Measurements from ENCODE around the gene LRRC40. TPM values are rescaled to one million over a fixed set of nuclear protein-coding genes. Genes with fewer than 3 reads are reported as not detected.

LRRC40 gene
- total RNA-seq, 1 experiment from 2014 or later, result 46.8 TPM

DNA sequence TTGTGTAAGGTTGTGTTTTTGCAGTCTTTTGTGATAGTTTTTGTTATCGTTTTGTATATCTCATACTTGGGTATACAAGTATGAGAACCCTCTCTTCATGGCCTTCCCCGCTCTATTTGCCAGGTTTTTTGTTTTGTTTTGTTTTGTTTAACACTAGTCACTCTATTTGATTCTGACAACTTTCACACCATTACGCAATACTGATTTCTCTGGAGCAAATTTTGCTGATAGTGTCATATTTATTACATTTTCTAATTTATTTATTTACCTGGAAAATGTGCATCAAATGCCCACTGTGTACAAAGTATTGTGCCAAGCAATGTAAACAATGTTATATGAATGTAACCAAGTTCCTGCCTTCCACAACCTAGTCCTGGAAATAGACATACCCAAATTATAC, 90.1 kb downstream of the LRRC40 start:
- no peak for DNase-seq (ENCODE audit: low spot score)

DNA sequence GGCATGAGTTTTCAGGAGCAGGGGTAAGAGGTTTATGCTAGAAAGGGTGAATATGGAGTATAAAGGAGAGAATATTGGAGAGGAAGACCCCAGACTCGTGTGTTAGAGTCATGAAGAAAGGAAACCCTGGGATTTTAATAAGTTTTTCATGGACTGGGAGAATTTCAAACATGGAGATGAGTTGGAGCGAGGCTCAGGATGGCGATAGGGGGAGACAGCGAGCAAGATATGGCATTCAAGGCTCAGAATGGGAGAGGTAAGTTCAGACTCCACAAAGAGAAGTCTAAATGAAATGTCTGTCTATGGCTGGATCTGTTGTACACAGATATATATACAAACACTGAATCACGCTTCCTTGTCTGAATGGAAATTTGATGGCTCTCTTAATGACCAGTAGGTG, 92.5 kb downstream of the LRRC40 start:
- no peak for DNase-seq (ENCODE audit: low spot score)

DNA sequence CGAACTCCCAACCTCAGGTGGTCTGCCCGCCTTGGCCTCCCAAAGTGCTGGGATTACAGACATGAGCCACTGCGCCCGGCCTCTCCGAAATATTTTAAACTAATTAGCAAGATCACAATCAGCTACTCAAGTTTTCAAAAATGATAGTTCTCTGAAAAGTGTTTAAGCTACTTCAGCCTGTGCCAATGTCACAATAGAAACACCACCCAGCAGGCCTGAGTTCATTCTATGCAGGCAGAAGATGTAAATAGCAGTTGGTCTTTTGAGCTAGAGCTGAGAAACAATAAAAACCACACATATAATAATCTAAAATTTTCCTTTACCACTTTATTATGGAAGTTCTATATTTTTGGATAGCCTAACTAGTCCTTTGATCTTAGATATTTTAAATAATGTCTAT, 96.1 kb downstream of the LRRC40 start:
- DNase-seq (ENCODE audit: low spot score), result no peak

DNA sequence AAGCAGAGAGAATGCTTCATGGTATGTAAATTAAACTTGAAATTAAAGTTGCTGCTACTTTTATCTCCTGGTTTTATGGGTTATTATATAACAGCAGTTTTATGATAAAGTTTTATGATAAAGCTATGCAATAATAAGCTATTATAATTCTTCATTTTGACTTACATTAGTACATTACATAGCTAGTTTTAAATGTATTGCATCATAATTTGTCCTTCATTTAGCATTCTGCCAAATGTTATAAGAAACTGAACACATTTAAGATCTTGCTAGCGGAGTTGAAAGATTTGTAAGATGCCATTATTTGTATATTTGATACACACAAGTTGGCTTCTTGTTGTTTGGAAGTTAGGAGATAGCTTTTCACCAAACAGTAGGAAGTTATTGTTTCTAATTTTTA, 101.6 kb downstream of the LRRC40 start:
- no peak for DNase-seq (ENCODE audit: low spot score)

DNA sequence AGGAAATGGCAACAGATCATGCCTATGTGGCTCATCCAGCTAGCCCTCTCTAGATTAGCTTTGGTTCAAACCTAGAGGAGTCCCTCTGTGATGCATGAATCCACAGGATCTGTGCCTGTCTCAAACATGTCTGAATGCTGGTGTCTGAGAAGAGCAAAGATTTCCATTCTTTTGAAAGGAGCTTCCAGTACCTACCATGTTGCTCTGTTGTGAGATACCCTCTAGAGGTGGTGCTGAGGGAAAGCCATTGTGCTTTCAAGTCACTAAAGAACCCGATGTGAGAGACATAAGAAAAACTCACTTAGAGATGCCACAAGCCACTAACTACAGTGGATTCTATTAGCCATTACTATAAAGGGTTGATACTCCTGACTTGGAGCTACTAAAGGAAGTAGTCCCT, 103.6 kb downstream of the LRRC40 start:
- no peak for DNase-seq (ENCODE audit: low spot score)

DNA sequence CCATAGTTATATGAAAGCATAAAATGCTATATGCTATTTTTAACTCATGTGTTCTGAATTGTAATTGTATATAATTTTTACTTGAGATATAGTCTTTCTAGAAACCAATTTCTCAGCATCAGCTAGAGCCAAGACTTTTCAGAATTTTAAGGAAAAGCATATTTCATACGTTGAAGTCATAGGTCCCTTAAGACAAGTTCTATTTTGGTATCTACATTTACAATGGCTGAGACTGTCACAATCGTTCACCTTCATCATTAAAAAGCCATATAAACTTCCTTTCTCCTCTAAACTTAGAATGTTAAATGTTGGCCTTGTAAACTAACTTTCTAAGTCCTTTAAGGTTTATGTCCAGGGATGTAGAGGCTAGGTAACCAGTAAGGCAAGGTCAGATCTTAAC, 104.1 kb downstream of the LRRC40 start:
- no peak for DNase-seq (ENCODE audit: low spot score)

Other genes with a start within 250 kb of the LRRC40 start
- 78.9 and 92.0 TPM in 2 replicates for gene SRSF11, start 15.8 kb upstream of the LRRC40 start, total RNA-seq (2014; rRNA removed; shearing (Covaris generic))
- 25.8 and 27.6 TPM in 2 replicates for gene ANKRD13C, start 149.1 kb upstream of the LRRC40 start, total RNA-seq (2014; rRNA removed; shearing (Covaris generic))
- gene CTH, start 205.7 kb upstream of the LRRC40 start, total RNA-seq (2014; rRNA removed; shearing (Covaris generic)), result 0.31 and 1.8 TPM in 2 replicates

Data from A172 (cell line).